Measurements from ENCODE around the gene RNASE7.

Gene RNASE7

DNA sequence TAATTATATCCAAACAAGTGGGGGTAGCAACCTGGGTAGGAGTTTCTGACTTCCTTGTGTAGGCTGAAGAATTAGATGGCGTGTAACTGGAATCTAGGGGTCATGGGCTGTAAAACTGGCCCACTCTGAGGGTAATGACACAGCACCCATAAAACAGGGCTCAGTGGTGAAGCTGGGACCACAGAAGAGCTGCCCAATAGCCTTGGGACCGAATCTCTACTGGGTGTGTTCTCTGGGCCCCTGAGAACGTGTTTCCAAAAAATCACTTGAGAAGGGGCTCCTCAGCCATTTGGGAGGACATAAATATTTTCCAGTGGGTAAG, 19.1 kb downstream of the RNASE7 start:
- in situ Hi-C loops (cut with HindIII; ENCODE audit: low sequenced_read_pairs) = loop anchor here (5.0 kb wide), 1 partner anchor 39 kb away; no protein-coding TSS in a partner anchor

DNA sequence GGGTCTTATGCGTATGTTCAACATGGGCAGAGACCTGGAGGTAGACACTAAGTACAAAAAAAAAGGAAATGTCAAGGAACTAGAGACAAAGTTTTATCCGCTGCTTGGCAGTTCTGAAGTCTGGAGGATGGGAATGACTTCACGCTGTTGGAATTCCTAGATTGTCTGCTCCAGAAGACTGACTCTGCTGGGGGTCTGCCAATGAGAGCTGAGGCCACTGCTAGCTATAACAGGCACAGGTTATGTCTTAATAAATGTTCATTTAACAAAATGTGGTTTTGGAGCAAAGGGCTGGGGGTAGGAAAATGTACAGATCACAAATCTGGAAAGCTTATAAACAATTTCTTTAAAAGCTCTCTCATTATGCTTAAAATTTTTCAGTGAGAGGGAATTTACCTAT, 21.3 kb downstream of the RNASE7 start:
- in situ Hi-C loops (cut with HindIII; ENCODE audit: low sequenced_read_pairs) = loop anchor here (5.0 kb wide), 1 partner anchor 41 kb away; no protein-coding TSS in a partner anchor

DNA sequence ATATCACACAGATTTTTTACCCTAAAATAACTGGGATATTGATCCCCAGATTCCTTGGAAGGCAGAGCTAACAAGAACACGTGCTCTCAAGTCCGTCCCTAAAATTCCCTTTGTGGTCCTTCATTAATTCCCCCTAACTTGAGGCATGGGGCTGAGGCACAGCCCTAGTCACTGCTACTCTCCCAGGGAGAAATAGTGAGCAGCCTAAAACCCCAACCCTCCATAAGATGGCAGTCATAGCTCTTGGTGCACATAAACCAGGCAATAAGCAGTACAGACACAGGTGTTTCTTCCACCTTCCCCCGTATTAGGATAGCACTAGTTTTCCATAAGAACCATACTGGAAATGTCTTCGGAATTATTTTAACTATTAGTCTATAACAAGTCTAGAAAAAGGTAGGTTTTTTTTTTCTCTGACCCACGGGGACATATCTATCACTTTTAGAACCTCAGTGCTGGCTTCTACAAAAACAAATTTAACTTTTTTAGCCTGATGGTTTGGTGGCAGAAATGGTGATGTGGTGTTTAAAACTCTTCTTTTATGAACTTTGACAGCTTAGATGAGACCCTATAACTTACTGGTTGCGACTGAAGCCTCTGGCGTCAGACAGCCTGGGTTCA, 24.8 kb downstream of the RNASE7 start:
- in situ Hi-C loops (cut with HindIII; ENCODE audit: low sequenced_read_pairs) = no loop called here

GRCh38 chr14:21068521-21069387, 26.6 kb downstream of the RNASE7 start:
- in situ Hi-C loops (cut with HindIII; ENCODE audit: low sequenced_read_pairs) = no loop called here

GRCh38 chr14:21069388-21070082, 27.4 kb downstream of the RNASE7 start:
- in situ Hi-C loops (cut with HindIII; ENCODE audit: low sequenced_read_pairs) = no loop called here

GRCh38 chr14:21070083-21070609, 28.0 kb downstream of the RNASE7 start, which contains the start of gene ARHGEF40:
Gene ARHGEF40 (plus strand): TSS chr14:21070304. CDS start chr14:21070397, 93 bp downstream.
- in situ Hi-C loops (cut with HindIII; ENCODE audit: low sequenced_read_pairs) = no loop called here

DNA sequence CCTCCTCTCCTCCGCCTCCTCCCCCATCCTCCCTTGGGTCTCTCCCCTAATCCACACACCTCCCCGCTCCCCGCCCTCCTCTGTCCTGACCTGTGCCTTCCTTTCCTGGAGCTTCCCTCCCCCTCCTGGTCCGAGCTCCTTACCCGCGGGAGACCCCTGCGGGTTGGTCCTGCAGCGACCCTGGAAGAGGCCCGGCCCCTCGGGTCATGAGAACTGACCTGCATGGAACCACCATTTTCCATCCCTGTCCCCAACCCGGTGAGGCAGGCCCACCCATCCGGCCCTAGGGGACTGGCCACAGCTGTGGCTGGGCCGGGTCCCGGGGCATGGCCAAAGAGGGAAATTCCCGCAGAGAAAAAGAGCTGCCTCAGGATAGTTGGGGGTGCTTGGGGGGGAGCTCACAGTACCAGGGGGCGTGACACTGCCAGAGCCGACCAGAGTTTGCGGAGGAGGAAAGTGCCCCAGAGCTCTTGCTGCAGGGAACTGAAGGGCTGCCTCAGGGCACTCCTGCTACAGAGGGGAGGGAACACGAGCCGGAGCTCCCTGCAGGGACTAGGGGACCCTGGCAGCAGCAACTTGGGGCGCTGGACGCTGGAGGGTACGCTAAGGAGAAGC, 28.6 kb downstream of the RNASE7 start:
- in situ Hi-C loops (cut with HindIII; ENCODE audit: low sequenced_read_pairs) = no loop called here

DNA sequence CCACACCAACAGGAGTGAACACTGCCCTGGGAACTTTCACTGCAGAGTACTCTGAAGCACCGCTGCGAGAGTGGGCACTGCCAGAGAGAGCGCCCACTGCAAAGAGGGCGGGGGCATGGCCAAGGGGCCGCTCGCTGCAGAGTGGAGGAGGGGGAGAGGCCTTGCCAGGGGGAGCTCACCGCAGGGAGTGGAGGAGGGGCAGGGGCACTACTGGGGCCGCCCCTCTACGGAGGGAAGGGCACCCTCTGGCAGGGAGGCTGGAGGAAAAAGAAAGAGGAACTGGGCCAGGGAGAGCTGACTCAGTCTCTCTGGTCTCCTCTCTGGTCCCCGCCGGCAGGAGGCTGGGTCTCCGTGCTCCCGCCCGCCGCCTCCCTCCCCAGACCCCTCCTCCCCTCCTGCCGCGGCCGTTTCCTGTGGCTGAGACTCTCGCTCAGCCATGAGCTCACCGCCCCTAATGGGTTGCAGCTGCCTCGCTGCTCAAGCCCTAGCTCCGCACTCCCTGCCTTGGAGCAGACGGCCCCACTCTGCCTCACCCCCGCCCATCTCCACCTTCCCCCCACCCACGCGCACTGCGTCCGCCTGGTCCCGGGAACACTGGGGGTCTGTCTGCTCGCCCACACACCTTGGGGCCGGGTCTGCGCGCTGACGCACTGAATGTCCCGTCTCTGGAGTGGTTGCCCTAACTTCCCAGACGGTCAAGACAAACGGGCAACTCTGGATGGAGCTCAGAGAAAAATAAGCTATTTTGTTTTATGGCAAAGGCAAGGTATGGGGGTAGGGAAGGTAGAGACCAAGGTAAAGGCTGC, 29.3 kb downstream of the RNASE7 start:
- in situ Hi-C loops (cut with HindIII; ENCODE audit: low sequenced_read_pairs) = no loop called here

GRCh38 chr14:21072031-21072473, 29.9 kb downstream of the RNASE7 start:
- in situ Hi-C loops (cut with HindIII; ENCODE audit: low sequenced_read_pairs) = no loop called here

GRCh38 chr14:21072781-21073339, 30.7 kb downstream of the RNASE7 start:
- in situ Hi-C loops (cut with HindIII; ENCODE audit: low sequenced_read_pairs) = no loop called here

- in situ Hi-C loops (cut with HindIII; ENCODE audit: low sequenced_read_pairs) = no loop called here
These were observed 31.8 kb downstream of the RNASE7 start for GRCh38 chr14:21073921-21074320.

GRCh38 chr14:21074398-21075272, 32.5 kb downstream of the RNASE7 start:
- in situ Hi-C loops (cut with HindIII; ENCODE audit: low sequenced_read_pairs) = no loop called here

DNA sequence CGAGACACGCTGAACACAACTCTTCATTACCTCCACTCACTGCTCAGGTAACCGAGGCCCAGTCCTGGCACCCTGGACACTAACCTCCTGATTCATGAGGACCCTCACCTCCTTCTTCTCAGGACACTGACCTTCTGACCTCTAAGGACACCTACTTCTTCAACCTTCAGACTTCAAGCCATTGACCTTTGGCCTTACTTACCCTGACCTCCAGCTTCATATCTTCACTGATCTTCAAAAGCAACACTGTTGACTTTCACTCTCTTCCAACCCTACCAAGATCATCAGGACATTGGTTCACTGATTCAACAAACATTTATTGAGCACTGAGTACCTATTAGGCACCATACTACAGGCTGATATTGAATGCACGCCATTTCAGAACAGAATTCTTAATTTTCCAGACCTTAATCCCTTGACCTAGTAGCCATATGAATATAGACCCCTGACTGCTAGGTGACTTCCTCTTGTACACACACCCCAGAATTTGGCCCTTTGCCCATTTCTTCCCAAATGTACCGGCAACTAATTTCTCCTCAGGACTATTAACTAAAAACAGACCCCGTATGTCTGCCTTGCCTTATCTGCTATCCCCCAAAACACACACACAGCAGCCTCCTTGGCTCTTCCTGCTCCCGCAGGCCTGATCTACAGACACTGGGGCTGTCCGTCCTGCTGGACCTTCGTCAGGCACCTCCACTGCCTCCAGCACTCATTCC, 33.7 kb downstream of the RNASE7 start:
- in situ Hi-C loops (cut with HindIII; ENCODE audit: low sequenced_read_pairs) = no loop called here

- in situ Hi-C loops (cut with HindIII; ENCODE audit: low sequenced_read_pairs) = no loop called here
These were observed 35.5 kb downstream of the RNASE7 start for GRCh38 chr14:21077672-21078071.

DNA sequence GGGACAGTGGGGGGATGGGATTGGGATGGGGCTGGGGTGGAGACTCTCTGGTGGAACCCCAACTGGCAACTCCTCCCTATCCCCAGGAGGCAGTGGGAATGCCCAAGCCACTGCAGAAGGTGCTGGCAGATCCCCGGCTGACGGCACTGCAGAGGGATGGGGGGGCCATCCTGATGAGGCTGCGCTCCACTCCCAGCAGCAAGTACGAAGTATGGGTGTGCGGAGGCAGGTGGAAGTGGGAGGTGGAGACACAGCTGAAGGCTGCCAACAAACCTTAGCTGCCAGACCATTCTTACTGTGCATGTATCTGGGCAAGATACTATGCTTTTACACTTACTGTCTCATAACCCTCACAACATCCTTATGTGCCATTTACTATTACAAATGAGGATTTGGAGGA, 36.1 kb downstream of the RNASE7 start:
- in situ Hi-C loops (cut with HindIII; ENCODE audit: low sequenced_read_pairs) = no loop called here

- in situ Hi-C loops (cut with HindIII; ENCODE audit: low sequenced_read_pairs) = no loop called here
These were observed 36.6 kb downstream of the RNASE7 start for GRCh38 chr14:21078726-21079125.

DNA sequence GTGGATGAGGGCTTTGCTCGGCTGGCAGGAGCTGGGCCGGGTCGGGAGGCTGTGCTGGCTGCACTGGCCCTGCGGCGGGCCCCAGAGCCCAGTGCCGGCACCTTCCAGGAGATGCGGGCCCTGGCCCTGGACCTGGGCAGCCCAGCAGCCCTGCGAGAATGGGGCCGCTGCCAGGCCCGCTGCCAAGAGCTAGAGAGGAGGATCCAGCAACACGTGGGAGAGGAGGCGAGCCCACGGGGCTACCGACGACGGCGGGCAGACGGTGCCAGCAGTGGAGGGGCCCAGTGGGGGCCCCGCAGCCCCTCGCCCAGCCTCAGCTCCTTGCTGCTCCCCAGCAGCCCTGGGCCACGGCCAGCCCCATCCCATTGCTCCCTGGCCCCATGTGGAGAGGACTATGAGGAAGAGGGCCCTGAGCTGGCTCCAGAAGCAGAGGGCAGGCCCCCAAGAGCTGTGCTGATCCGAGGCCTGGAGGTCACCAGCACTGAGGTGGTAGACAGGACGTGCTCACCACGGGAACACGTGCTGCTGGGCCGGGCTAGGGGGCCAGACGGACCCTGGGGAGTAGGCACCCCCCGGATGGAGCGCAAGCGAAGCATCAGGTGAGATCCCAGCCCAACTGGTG, 39.5 kb downstream of the RNASE7 start:
- in situ Hi-C loops (cut with HindIII; ENCODE audit: low sequenced_read_pairs) = no loop called here
